KMS-11 (cell line): ENCODE results near the gene CIT.

Experiments
- H2AFZ ChIP-seq: fragments of 200-600 bp; sonication (generic); 2 replicates; pipeline ENCODE4 v1.6.1; 2016; ENCODE audit warnings: antibody characterized with exemption, mixed run types, low read depth
- H3K27ac ChIP-seq: fragments of 200-600 bp; sonication (generic); 2 replicates; pipeline ENCODE4 v1.6.1; 2016; ENCODE audit warnings: mild to moderate bottlenecking, mixed run types
- H3K27me3 ChIP-seq: fragments of 200-600 bp; sonication (generic); 2 replicates; pipeline ENCODE4 v1.6.1; 2017; ENCODE audit warnings: mild to moderate bottlenecking, low read depth, mixed run types, moderate library complexity; ENCODE audit not compliant: insufficient read depth
- H3K36me3 ChIP-seq: fragments of 200-600 bp; sonication (generic); 2 replicates; pipeline ENCODE4 v1.6.1; 2017; ENCODE audit warnings: mild to moderate bottlenecking, mixed run types; ENCODE audit not compliant: insufficient read depth
- H3K4me1 ChIP-seq: fragments of 200-600 bp; sonication (generic); 2 replicates; pipeline ENCODE4 v1.6.1; 2016; ENCODE audit warnings: mild to moderate bottlenecking, low read depth, mixed run types; ENCODE audit not compliant: poor library complexity, severe bottlenecking
- H3K4me2 ChIP-seq: fragments of 200-600 bp; sonication (generic); 2 replicates; pipeline ENCODE4 v1.7.0; 2016; ENCODE audit warnings: mild to moderate bottlenecking, mixed run types
- H3K4me3 ChIP-seq: fragments of 200-600 bp; sonication (generic); IDR thresholded peaks from 2 replicates; pipeline ENCODE4 v1.6.1; 2017; ENCODE audit warnings: low read depth, low read length, mixed read lengths; ENCODE audit not compliant: insufficient read depth
- H3K79me2 ChIP-seq: fragments of 200-600 bp; sonication (generic); 2 replicates; pipeline ENCODE4 v1.6.1; 2016; ENCODE audit warnings: low read depth, mixed run types; ENCODE audit not compliant: insufficient read depth
- H3K9ac ChIP-seq: fragments of 200-600 bp; sonication (generic); 2 replicates; pipeline ENCODE4 v1.6.1; 2016; ENCODE audit warnings: mild to moderate bottlenecking, mixed run types
- H4K20me1 ChIP-seq: fragments of 200-600 bp; sonication (generic); 2 replicates; pipeline ENCODE4 v1.6.1; 2016; ENCODE audit warnings: mild to moderate bottlenecking, mixed run types; ENCODE audit not compliant: insufficient read depth
- CTCF ChIP-seq: fragments of 200-600 bp; sonication (generic); conservative IDR thresholded peaks from 2 replicates; pipeline ENCODE4 v1.6.1; 2017; ENCODE audit warnings: low read depth, mild to moderate bottlenecking, antibody characterized with exemption, low read length, moderate library complexity, mixed read lengths

CIT gene

GRCh38 chr12:119681111-119681510 lies 196.0 kb downstream of the CIT start:
- no peaks in the 10 kb centered on the region for H4K20me1 ChIP-seq
- TF ChIP-seq CTCF: no peak
- H3K27ac ChIP-seq: no peak overlapping the region
- H3K9ac ChIP-seq: no peak overlapping the region
- no peaks in the 10 kb centered on the region for H3K27me3 ChIP-seq
- no peaks in the 10 kb centered on the region for H3K79me2 ChIP-seq
- H3K36me3 ChIP-seq: no peaks in the 10 kb centered on the region
- no peak overlapping the region for H3K4me2 ChIP-seq
- H3K4me1 ChIP-seq: peaks cover 10% of the 10 kb centered on the region
- no peak overlapping the region for H2AFZ ChIP-seq
- no peak overlapping the region for H3K4me3 ChIP-seq

- Histone ChIP-seq H3K4me3 (no peak overlapping the region), H3K27ac (no peak overlapping the region), H4K20me1 (no peaks in the 10 kb centered on the region), H2AFZ (no peak overlapping the region), H3K27me3 (no peaks in the 10 kb centered on the region), H3K9ac (no peak overlapping the region), H3K79me2 (no peaks in the 10 kb centered on the region), H3K36me3 (no peaks in the 10 kb centered on the region), H3K4me1 (peaks cover 10% of the 10 kb centered on the region), H3K4me2 (no peak overlapping the region)
- no peak for TF ChIP-seq CTCF
Observed at GRCh38 chr12:119679490-119679889, 197.6 kb downstream of the CIT start.

- Histone ChIP-seq H3K27ac (no peak overlapping the region), H3K79me2 (no peaks in the 10 kb centered on the region), H3K36me3 (no peaks in the 10 kb centered on the region), H2AFZ (no peak overlapping the region), H3K4me1 (peaks cover 10% of the 10 kb centered on the region), H3K4me3 (no peak overlapping the region), H3K9ac (no peak overlapping the region), H4K20me1 (no peaks in the 10 kb centered on the region), H3K27me3 (no peaks in the 10 kb centered on the region), H3K4me2 (no peak overlapping the region)
- no peak for TF ChIP-seq CTCF
Observed at GRCh38 chr12:119679081-119679480, 198.0 kb downstream of the CIT start.

GRCh38 chr12:119678459-119678858 lies 198.7 kb downstream of the CIT start:
- Histone ChIP-seq H3K4me3 (no peak overlapping the region), H3K36me3 (no peaks in the 10 kb centered on the region), H3K27me3 (no peaks in the 10 kb centered on the region), H4K20me1 (no peaks in the 10 kb centered on the region), H3K4me2 (no peak overlapping the region), H3K9ac (no peak overlapping the region), H3K4me1 (peaks cover 10% of the 10 kb centered on the region), H3K27ac (no peak overlapping the region), H3K79me2 (no peaks in the 10 kb centered on the region), H2AFZ (no peak overlapping the region)
- no peak for TF ChIP-seq CTCF
